HG03460 (cell line): Measurements from ENCODE around the gene FEN1.

ENCODE experiments used
- ATAC-seq: cut with Tn5 transposase; IDR thresholded peaks from one replicate; pipeline ENCODE4 v1.9.1; 2021; ENCODE audit not compliant: unreplicated experiment

The FEN1 gene, protein sequence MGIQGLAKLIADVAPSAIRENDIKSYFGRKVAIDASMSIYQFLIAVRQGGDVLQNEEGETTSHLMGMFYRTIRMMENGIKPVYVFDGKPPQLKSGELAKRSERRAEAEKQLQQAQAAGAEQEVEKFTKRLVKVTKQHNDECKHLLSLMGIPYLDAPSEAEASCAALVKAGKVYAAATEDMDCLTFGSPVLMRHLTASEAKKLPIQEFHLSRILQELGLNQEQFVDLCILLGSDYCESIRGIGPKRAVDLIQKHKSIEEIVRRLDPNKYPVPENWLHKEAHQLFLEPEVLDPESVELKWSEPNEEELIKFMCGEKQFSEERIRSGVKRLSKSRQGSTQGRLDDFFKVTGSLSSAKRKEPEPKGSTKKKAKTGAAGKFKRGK

DNA sequence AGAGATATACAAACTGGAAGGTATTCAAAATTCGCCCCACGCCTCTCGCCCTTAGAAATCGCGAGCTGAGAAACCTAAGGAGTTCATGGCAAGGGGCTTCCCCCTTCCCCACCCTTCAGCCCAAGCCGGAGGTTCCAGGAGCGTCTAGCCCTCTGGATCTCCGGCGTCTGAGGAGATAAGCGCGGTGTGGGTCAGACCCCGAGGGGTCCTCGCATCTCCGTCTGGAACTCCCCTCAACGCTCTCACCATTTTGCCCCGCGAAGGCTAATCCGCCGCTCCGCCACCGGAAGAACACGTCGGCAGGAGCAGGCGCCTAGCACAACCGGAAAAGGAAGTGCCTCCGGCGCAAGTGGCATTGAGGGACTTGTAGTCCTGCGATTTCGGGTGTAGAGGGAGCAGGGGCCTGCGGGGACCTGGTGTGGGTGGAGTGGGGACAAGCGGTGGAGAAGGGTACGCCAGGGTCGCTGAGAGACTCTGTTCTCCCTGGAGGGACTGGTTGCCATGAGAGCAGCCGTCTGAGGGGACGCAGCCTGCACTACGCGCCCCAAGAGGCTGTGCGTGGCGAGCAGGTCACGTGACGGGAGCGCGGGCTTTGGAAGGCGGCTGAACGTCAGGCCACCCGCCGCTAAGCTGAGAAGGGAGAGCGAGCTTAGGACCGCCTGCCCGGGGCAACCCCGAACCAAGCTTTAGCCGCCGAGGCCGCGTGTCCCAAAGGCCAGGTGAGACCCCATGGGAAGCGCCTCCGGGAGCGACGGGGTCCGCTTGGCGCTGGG, at the start of gene FEN1, which contains the start of gene TMEM258:
TSS of gene FEN1 (plus strand) at position 602 of the 773 bp plus-strand sequence. CDS start 2,451 bp downstream, outside the sequence.
TSS of gene TMEM258 (minus strand) at position 290 of the 773 bp plus-strand sequence. CDS start at position 249, 41 bp downstream.
- ATAC-seq = peak; percentile 80

DNA sequence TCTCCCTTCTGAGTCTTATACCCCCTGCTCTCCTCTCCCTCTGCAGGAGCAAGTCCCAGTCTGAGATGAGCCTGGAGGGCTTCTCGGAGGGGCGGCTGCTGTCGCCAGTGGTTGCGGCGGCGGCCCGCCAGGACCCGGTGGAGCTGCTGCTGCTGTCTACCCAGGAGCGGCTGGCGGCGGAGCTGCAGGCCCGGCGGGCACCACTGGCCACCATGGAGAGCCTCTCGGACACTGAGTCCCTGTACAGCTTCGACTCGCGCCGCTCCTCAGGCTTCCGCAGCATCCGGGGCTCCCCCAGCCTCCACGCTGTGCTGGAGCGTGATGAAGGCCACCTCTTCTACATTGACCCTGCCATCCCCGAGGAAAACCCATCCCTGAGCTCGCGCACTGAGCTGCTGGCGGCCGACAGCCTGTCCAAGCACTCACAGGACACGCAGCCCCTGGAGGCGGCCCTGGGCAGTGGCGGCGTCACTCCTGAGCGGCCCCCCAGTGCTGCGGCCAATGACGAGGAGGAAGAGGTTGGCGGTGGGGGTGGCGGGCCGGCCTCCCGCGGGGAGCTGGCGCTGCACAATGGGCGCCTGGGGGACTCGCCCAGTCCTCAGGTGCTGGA, 49.1 kb upstream of the FEN1 start:
- ATAC-seq = no peak

DNA sequence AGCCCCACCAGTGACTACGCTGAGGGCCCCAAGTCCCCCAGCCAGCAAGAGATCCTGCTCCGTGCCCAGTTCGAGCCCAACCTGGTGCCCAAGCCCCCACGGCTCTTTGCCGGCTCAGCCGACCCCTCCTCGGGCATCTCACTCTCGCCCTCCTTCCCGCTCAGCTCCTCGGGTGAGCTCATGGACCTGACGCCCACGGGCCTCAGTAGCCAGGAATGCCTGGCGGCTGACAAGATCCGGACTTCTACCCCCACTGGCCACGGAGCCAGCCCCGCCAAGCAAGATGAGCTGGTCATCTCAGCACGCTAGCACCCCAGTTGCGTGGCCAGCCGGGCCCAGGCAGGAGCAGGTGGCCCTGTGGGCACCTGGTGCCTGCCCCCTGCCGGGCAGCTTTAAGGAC, 48.5 kb upstream of the FEN1 start:
- ATAC-seq = no peak

DNA sequence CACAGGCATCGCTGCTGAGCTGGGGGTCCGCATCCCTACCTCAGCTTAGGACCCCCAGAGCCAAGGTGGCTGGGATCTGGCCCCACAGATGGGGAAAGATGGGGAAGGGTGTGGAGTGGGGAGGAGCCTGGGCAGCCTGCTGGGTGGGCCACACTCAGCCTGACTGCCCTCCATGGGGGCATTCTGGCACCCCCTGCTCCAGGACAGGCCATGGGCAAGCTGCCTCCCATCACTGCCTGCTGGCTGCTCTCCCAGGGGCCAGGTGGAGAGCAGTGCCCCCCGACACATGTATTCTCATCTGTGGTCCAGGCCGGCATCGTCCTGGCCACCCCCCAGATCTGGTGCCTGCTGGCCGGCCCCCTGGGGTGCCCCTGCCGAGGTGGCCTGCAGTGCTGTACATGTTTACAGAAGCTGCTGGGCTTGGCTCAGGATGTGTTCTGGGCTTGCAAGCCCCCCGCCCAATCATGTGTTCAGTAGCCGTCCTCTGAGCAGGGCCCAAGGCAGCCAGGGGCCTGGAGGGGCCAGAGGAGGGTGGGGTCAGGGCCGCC, 48.0 kb upstream of the FEN1 start:
- no peak for ATAC-seq

DNA sequence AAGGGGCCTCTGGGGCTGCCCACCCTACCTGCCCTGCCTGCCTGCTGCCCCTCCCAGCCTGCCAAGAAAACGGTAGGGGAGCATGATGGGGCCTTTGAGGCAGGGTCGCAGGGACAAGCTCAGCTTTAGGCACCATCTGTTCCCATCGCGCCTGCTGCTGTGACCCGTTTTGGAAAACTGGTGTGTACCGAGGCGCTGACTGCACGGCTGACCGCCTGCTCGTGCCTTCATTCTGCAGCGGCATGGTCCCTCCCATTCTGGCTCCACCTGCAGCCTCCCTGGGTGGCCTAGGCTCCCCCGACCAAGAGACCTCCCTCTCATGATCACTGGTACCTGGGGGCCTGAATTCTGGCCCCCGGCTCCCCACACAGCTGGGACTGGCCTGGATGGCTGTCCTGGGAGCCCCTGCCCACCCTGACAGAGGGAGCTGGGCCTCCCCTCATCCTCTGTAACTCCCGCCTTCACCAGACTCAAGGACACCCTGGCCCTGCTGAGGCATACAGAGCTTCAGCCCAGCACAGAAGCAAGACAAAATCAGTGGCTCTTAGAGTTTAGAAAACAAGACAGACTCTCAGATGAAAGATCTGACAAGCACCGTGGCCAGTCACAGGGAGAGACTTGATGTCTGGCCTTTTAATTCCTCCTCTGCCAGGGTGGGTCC, 46.8 kb upstream of the FEN1 start:
- ATAC-seq = no peak

DNA sequence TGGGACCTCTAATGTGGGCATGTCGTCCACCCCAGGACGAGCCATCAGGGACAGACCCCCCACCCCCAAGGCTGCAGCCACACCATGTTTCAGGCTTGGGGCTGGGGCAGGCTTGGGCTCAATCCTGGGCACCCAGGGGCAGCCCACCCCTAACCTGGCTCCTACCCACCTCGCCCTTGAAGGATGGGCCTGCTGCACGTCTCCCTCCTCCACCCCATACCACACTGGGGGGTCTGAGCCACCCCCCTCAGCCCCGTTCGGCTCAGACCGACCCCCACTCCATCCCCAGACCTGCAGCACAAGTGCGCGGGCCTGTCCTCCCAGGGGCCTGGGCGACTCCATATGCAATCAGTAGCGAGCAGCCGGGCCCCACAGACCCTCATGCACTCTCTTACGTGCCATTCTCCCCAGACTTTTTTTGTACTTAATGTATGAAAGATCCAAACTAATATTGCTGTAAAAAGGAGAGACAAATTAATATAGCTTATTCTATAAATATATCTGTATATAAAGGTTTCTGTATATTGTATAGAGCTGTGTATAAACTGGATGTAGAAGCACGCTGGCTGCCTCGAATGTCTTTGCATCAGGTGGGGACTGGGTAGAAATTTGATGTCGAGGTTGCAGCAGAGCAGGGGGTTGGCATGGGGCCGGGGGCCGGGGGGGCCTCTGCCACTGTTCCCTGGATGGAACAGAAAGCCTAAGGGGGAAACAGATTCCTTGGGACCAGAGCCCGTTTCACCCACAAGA, 46.1 kb upstream of the FEN1 start:
- ATAC-seq = no peak

DNA sequence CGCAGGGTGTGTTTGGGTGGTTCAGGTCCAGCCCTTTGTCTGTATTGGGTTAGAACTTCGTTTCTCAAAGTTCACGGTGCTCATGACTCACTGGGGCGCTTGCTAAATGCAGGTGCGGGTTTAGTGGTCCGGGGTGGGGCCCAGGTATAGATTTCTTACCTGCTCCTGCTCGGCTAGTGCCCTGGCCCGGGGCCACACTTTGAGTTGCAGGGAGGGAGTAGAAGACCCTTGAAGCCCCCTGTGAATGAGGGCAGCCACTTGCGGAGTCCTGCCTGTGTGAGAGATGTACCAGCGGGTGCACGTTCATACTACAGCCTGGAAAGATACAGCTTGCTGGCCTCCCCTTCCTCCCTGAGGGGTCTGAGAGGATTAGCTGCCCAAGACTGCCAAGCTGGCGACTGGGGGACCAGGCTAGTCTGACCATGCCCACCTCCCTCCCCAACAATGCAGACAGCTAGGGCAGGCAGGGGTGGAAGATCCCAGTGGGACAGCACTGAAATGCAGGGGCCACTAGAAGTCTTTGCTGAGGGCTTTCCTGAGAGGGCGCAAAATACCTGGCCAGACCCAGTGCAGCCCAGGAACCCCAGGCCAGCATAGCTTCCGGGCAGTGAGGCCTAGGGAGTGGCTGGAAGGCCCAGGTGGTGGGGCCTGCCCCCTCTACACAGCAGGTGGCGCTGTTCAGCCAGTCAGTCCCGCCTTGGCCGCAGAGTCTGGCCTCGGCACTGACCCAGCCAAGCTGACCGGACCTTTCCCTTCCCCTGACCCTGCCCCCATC, 45.3 kb upstream of the FEN1 start:
- ATAC-seq = no peak

DNA sequence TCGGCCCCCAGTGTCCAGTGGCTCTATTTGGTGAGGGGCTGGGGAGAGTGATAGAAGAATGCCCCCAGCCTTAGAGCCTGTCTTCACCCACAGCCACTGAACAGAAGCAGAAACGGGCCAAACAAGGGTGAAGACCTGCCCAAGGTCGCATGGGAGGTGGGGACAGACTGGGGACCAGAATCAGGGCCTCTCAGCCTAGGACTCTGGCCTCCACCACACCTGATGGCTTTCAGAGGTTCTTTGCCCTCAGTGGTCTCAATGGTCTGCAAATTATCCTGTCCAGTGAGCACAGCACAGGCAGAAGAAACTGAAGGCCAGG, 44.8 kb upstream of the FEN1 start:
- ATAC-seq = no peak

DNA sequence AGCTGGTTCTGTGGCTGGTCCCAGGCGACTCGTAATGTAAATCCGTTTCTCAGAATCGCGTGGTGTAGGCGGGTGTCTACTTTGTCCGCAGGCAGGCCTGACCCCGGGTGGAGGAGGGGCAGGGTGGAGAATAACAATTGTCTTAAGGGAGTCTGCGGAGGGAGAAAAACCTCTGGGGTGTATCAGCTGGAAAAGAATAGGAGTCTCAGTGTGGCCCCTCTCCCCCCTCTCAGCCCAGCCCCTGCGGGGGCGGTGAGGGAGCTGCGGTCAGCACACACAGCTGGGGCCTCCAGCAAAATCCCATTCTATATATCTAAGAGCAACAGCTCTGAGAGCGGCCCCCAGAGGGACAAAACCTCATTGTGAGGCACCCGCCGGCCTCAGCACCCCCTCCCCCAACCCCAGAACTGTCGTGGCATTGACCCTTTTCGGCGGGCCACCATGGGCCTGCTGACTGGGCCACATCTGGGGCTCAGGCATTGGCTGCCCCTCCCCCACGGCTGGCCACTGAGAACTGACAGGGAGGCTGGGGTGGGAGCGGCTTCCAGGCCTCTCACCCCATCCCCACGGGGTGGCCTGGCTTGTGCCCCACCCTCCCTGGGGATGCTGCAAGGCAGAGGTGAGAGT, 43.0 kb upstream of the FEN1 start:
- ATAC-seq = no peak

DNA sequence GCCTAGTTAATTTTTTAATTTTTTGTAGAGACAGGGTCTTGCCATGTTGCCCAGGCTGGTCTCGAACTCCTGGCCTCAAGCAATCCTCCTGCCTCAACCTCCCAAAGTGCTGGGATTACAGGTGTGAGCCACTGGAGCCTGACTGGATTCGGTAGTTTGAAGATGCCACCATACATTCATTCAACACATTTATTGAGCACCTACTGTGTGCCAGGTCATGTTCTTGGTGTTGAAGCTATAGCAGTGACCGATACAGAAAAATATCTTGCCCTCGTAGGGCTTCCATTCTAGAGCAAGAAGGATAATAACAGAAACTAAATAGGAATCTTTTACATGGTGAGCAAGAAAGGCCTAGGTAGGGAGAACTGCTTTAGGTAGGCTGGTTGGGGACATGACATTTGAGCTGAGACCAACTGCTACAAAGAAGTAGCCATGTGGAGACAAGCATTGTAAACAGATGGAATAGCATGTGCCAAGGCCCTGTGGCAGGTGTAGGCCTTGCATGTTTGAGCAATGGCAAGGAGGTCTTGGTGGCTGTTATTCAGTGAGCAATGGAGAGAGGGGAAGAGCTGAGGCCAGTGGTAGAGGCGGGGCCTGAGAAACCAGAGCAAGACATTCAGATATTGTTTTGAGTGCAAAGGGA, 42.0 kb upstream of the FEN1 start:
- ATAC-seq = no peak

DNA sequence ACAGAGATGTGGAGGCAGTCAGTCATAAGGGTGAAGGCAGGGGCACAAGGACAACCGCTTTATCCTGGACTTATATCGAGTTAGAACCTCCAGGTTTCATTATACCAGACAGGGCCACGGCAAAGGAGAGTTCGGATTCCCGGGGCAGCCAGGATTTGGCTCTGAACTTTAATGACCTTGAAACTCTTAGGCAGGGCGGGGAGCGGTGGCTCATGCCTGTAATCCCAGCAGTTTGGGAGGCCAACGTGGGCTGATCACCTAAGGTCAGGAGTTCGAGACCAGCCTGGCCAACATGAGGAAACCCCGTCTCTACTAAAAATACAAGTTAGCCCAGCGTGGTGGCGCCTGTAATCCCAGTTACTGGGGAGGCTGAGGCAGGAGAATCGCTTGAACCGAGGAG, 41.3 kb upstream of the FEN1 start:
- no peak for ATAC-seq

DNA sequence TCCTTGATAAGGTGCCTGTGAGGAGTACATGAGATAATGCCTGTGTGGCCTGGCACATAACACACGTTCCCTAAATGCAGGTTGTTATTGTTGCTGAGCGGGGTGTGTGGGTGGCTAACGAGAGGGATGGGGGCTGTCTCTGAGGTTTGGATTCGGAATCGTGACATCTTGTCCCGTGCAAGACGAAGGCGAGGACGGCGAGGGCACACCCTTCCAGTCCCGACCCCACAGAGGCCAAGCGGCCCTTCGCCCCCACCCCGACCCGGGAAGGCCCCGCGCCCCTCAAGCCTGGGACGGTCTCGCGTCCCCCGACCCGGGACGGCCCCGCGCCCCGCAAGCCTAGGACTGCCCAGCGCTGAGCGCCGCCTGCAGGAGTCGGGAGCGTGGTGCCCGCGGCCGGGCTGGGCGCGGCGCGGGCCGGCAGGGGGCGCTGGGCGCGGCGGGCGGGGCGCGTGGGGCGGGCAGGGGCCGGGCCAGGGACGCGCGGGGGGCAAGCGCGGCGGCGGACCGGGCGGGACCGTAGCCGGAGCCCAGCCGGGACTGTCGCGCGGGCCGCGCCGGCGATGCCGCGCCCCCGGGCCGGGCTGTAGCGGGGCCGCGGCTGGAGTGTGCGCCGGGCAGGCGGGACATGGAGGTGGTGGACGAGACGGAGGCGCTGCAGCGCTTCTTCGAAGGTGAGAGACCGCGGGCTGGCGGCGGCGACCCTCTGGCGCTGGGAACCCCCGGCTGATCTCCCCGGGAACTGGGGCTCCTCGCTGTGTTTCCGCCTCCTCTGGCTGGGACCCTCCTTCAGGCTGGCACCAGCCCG, 40.4 kb upstream of the FEN1 start, which contains the start of gene MYRF:
TSS of gene MYRF (plus strand) at position 520 of the 808 bp plus-strand sequence. CDS start at position 629, 109 bp downstream.
- no peak for ATAC-seq

DNA sequence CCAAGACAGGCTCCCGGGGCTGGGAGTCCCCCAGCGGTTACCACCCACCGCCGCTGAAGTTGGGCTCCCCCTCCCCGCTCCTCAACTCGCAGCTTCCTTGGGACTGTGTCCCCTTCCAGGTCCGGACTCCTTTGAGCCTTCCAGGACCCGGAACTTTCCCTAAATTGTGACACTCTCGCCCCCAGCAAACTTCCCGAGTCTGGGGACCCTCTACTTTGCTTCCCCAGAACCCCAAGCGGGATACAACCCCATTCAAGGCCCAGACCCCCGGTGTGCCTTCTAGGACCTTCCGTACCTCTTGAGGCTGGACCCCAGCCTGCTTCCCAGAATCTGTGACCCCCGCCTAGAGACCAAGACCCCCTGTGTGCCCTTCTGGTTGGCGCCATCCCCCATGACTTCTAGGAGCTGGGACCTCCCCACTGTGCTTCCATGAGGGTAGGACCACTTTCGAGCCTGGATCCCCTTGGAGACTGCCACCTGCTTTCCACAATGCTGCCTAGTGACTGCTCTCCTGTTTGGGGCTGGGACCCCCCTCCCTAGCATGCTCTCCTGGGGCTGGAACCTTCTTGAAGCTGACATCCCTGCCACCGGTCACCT, 39.7 kb upstream of the FEN1 start:
- ATAC-seq = no peak

DNA sequence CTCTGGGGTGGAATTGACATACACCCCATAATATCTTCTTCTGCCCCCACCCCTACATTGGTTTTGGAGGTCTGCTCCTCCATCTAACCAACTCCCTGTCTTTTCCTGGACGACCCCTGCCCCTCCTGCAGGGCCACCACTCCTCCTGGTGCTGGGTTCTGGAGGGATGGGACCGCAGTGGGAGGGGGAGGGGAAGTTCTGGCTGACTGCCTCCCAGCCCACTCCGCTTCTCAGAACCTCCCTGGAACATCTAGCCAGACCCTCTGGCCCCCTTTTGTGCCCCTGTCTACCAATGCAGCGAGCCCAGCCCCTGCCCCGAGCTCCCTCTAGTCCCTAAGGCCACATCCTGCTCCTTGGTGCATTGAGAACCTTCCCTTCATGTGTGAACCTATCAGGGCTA, 39.0 kb upstream of the FEN1 start:
- no peak for ATAC-seq

DNA sequence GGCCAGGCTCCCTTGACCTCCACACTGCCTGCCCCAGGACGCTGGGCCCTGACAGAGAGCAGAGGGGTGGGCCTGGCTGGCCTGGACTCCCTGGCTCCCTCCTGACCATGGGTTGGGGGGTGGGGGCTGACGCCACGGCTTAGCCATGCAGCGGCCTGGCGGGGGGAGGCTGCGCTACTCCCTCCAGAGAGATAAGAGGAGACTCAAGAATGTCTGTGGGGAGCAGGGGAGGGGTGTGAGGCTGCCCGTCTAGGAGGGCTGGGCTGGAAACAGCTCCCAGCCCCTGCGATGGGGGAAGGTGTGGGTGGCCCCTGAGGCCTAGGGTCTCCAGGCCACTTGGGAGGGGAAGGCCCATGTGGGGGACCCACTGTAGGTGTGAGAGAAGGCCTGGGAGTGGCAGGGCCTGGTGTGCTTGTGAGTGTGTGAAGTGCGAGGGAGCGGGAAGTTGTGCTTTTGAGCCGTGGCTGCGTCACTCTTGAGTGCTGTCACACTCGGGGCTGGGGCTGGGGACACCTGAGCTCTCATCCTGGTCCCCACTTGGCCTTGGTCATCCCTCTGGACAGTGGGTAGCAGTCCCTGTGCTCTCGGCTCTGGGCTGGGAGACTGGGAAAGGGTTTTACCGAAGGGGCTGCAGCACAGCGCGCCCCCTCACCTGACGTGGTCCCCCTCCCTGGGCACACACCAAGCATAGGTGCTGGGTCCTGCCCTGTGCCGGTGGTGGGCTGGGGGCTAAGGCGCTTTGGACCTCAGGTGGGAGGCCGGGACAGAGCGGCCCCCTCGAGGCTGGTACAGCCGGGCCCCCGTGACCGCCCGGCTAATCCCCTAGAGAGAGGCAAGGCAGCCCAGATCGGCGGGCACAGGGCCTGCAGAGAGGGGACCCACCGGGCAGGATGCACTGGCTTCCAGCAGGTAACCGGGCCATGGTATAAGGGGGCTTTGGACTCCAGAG, 37.9 kb upstream of the FEN1 start:
- ATAC-seq = no peak

DNA sequence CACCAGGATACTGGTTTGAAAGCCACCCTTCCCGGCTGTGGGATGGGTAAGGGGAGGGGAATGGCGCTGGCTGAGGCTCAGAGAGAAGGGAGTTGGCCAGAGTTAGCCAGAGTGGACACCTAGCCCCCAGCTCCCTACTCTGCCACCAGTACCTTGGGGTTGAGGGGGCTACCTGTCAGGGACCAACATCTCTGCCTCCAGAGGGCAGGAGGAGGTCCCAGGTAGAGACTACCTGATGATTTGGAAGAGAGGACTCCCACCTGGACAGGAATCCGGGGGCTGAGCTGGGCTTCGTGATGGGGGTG, 36.6 kb upstream of the FEN1 start:
- ATAC-seq = peak; percentile 8
